ENCODE results near the gene NUP35.

- no peak for TF ChIP-seq GATA2 (IDR thresholded peaks at IDR 0.05; ENCODE audit: low read depth, low read length)
- no peak for TF ChIP-seq GATA3 (IDR thresholded peaks at IDR 0.05; ENCODE audit: low read depth, low read length)
These were observed 45.0 kb upstream of the NUP35 start for GRCh38 chr2:183079139-183079775.

All from SH-SY5Y (cell line).